Measurements from ENCODE around the gene PPFIA2.
A peak's percentile ranks its signal among the peaks of the same experiment; 100 is the strongest.

Gene PPFIA2

DNA sequence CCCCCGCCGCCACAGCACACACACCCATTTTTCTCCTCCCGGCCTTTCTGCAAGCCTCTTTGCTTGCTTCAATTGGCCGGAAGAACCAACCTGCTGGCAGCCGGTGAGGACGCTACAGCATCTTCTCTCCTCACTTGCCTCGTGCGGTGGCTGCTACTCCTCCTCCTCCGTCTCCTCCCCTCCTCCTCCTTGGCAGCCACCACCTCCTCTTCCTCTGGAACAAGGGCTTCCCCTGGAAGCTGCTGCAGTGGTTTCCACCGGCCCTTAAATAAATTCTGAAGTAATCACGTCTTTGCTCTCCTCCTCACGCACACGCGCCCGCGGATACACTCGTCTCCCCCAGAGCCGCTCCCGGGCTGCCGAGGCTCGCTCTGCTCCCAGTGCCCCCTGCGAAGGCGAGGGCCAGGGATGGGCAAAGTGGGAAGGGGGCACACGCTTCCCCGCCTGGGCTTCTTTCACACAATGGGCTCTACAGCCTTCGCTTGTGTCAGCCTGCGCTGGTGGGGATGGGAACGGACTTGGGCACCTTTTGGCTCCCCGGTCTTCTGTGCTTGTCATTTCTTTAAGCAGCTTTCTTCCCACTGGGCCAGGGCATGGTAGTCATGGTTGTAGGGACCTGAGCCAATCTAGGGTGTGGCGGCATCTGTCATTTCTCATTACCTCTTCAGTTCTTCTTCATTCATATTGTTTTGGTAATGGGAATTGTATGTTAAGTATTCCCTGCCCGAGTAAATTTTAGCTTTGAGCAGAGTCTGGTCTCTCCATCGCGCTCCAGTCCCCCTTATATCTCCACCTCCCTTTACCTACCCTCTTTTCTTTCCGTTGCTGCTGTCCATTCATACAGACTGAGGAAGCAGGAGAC is at the start of gene PPFIA2:
TSS of gene PPFIA2 (minus strand) at position 161 of the 862 bp plus-strand sequence.
- DNase-seq (ENCODE audit: low read depth in 3 of 3) = peak in 1 of 3 experiments; percentile 18

DNA sequence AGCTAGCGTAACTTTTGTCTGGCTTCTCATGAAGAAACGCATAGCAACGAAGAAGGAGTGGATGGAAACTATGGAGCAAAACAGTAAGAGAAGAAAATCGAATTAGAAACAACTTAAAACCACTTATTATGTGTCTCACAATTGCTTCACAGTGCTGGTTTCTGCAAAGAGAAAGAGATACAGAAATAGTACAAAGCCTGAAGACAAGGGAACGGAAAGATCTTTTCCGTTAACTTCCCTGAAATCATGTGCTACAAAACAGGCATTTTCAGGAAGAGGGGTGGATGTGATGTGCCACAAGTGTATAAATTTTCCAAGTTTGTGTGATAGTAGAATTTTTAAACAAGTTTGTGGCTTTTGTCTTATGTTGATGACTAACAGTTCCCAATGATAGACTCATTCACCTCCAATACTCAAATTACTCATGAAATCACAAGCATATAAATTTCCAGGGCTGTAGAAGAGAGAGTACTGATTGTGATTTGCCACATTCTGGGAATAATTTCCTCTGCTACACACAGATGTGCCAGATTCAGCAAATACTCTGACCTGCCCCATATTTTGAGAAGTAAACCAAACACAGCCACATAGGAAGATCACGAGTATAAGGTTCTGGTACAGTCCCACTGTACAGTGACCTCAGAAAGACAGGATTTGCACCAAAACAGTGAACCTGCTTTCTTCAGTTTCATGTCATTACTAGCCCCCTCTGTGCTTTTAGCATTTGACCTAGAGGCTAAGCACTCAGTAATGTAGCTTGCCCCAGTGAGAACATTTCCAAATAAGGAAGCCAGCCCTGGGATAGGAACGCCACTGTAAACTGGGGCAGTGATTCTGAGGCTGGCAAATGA is 41.4 kb upstream of the PPFIA2 start:
- DNase-seq (ENCODE audit: low read depth in 3 of 3) = no peak

DNA sequence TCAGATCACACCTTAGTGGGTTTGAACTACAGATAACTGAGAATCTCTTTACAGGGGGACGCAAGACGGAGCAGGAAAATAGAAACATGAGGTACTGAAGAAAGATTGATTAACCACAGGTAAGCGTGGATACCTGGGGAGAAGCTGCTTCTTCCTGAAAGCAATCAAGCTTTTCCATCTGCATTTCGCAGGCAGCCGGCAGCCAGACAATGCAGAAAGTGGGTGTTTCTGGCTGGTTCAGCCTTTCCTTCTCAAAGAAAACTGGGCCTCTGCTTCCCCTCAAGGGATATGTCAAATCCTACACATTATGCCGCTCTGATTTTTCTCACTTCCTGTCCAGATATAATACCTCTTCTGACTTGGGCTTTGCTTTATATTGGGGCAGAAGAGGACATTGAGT is 39.1 kb upstream of the PPFIA2 start:
- no peak for DNase-seq (ENCODE audit: low read depth in 3 of 3)

- DNase-seq (ENCODE audit: low read depth in 3 of 3) = no peak
Measured at GRCh38 chr12:81797100-81797499, 38.0 kb upstream of the PPFIA2 start.

- DNase-seq (ENCODE audit: low read depth in 3 of 3) = no peak
Measured at GRCh38 chr12:81792666-81793065, 33.5 kb upstream of the PPFIA2 start.

- DNase-seq (ENCODE audit: low read depth in 3 of 3) = no peak
Measured at GRCh38 chr12:81779216-81779615, 20.1 kb upstream of the PPFIA2 start.

DNA sequence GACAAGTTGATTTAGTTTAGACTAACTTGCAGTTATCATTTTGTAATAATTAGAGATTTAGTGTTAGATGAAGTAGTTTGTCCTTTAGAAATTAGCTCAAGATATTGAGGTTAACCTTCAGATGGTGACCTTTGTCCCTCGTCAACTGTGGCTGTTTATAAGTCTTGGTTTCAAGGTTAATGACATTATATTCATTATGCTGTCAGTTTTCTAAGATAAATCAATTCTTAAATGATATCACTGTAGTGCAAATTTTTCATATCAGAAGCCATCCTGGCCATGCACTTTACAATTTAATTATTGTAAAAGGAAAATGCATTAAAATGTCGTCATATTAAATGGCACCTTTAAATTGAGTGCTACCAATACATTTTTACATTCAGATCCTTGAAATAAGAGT is 19.6 kb upstream of the PPFIA2 start:
- DNase-seq (ENCODE audit: low read depth in 3 of 3) = no peak

DNA sequence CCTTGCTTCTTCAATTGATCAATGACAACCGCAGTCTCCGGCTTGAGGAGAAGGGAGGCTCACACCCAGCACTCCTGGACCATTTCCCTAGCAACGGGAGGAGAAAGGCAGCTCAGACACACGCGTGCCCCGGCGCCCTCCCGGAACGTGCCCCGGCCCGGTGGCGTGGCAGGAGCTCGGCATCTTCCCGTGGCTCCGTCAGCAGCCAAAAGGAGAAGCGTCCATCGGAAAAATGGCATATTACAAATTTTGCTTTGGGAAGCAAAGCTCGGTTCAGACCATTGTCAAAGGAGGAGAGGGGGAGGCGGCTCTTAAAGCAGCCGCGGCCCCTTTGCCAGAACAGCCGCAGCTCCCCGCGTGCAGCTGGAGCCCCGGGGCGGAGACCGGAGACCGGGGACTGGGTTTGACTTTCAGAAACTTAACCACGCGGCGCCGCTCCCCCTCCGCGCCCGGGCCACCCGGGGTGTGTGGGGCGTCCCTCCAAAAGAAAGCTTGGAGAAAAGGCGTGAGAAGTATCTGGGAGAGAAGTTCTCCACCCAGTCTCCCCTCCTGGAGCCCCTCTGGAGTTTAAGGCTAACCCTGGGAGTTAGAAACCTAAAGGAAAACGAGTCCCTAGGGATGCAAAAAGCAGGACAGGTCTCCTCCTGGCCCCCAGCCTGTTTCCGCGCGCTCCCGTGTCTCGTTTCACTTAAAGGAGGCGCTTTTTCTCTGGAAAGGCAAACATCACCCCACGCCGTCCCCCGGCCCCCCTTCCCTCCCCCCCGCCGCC is 545 bp downstream of the PPFIA2 start:
- DNase-seq (ENCODE audit: low read depth in 3 of 3) = peak in 1 of 3 experiments; percentile 13

GRCh38 chr12:81757731-81758365 is 1.3 kb downstream of the PPFIA2 start:
- DNase-seq (ENCODE audit: low read depth in 3 of 3) = no peak

- DNase-seq (ENCODE audit: low read depth in 3 of 3) = no peak
Measured at GRCh38 chr12:81729781-81730180, 29.4 kb downstream of the PPFIA2 start.

DNA sequence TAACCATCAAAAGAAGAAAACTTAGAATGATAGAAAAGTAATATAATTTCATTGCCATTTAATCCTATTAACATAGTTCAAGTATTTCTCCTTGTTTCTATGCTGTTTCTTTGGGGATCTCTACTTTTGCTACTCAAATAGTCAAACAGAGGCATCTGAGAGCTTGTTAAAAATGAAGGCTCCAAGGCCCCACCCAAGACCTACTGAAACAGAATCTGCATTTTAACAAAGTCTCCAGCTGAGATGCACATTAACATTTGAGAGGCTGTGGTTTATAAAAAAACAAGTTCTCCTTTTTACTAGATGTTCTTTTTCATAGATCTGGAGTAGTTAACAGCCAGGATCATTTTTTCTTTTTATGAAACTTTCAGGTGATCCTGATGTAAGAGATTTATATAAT is 31.8 kb downstream of the PPFIA2 start:
- DNase-seq (ENCODE audit: low read depth in 3 of 3) = no peak

- DNase-seq (ENCODE audit: low read depth in 3 of 3) = no peak
Measured at GRCh38 chr12:81726634-81727033, 32.5 kb downstream of the PPFIA2 start.

DNA sequence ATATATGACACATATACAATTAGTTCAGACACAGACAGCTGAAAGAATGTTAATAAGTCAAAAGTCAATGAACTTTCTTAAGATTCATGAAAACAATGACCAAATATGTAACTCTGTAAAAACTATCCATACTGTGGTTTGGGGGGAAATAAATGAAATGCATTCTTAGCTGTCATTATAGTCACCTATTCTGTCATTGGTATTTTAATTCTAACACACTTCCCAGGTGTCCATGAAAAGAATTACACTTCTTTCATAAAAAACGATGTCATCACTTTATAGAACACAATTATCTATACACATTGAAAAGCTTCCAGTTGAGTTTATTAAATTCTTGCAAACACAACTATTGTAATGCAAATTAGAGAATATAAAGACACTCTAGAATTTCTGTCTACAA is 35.8 kb downstream of the PPFIA2 start:
- no peak for DNase-seq (ENCODE audit: low read depth in 3 of 3)

DNA sequence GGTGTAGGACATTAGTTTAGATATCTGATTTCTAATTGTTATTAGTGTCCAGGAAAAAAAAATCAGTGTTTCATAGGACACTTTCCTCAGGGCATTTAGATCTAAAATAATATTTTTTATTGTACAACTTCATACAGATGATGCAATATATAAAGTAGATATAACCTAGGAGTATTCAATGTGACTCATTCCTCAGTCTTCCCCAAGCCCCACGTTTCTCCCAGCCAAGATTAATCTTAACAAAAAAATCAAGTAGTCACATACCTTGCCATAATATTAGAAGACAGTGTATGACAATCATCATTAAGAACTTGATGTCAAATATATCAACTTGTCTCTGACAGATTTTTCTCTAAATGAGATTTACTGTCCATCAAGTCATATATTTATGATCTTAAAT is 37.1 kb downstream of the PPFIA2 start:
- no peak for DNase-seq (ENCODE audit: low read depth in 3 of 3)

GRCh38 chr12:81718616-81719015 is 40.5 kb downstream of the PPFIA2 start:
- no peak for DNase-seq (ENCODE audit: low read depth in 3 of 3)

GRCh38 chr12:81712536-81712935 is 46.6 kb downstream of the PPFIA2 start:
- DNase-seq (ENCODE audit: low read depth in 3 of 3) = no peak

- no peak for DNase-seq (ENCODE audit: low read depth in 3 of 3)
Measured at GRCh38 chr12:81705586-81705985, 53.6 kb downstream of the PPFIA2 start.

DNA sequence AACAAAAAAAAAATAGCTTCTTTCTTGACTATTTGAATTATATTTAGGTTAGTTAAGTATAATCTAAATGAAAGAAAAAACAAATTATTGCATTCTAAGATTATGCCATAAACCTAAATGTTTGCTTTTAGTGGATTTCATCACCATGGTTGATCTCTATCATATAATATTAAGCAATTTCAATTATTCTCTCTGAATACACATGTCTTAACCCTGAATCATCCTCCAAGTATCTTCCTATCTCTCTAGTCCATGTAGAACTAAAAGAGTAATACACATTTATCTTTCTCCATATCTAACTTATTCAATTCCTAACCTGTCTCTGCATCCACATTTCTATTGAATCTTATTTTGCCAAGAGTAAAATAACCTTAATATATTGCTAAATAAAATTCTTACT is 59.6 kb downstream of the PPFIA2 start:
- DNase-seq (ENCODE audit: low read depth in 3 of 3) = no peak

GRCh38 chr12:81692008-81692407 is 67.1 kb downstream of the PPFIA2 start:
- no peak for DNase-seq (ENCODE audit: low read depth in 3 of 3)

- DNase-seq (ENCODE audit: low read depth in 3 of 3) = no peak
Measured at GRCh38 chr12:81683881-81684280, 75.3 kb downstream of the PPFIA2 start.

- no peak for DNase-seq (ENCODE audit: low read depth in 3 of 3)
Measured at GRCh38 chr12:81679614-81680013, 79.5 kb downstream of the PPFIA2 start.

- DNase-seq (ENCODE audit: low read depth in 3 of 3) = no peak
Measured at GRCh38 chr12:81670759-81671158, 88.4 kb downstream of the PPFIA2 start.
